Sigmoid colon (tissue), 7 donors: ENCODE results near the gene ESYT3. TPM values are rescaled to one million over a fixed set of nuclear protein-coding genes. Genes with fewer than 3 reads are reported as not detected.
"Not testable (repeated sequence)": the region's sequence is repeated elsewhere in the genome, so short reads cannot be mapped to it uniquely, and the experiment has no call there.

Experiments
- DNase-seq: peaks from one replicate; pipeline ENCODE4 v3.0.0-alpha.2; 2019
- H3K27ac ChIP-seq, 4 donors: fragments of 200-600 bp; sonication (generic); one replicate each; pipeline ENCODE4 v1.5.1; 2016 to 2019; ENCODE audit warnings: mild to moderate bottlenecking in 1 of 4
- H3K27me3 ChIP-seq, 3 donors: fragments of 200-600 bp; sonication (generic); one replicate each; pipeline ENCODE4 v1.5.1; 2019; ENCODE audit warnings: mild to moderate bottlenecking in 1 of 3
- H3K36me3 ChIP-seq, 4 donors: fragments of 200-600 bp; sonication (generic); one replicate each; pipeline ENCODE4 v1.5.1; 2016 to 2019
- H3K4me1 ChIP-seq, 4 donors: fragments of 200-600 bp; sonication (generic); one replicate each; pipeline ENCODE4 v1.5.1; 2017 to 2019
- H3K4me3 ChIP-seq, 4 donors: fragments of 200-600 bp; sonication (generic); one replicate each; pipeline ENCODE4 v1.5.1; 2017 to 2019; ENCODE audit warnings: mild to moderate bottlenecking in 2 of 4, moderate library complexity in 1 of 4
- H3K9me3 ChIP-seq, 4 donors: fragments of 200-600 bp in 3 of 4; sonication (generic) in 3 of 4; one replicate each; pipeline versions ENCODE4 v1.5.1 to v1.6.1; 2013 to 2019
- EP300 ChIP-seq, 4 donors: sonication (generic); formaldehyde crosslinking; IDR thresholded peaks; one replicate each; pipeline ENCODE4 v1.6.1; 2017; ENCODE audit warnings: antibody characterized with exemption in 4 of 4
- POLR2A ChIP-seq, 2 donors: fragments of 450-650 bp; IDR thresholded peaks; one replicate each; pipeline ENCODE4 v1.6.1; 2016; ENCODE audit warnings: antibody characterized with exemption in 2 of 2, mild to moderate bottlenecking in 2 of 2, moderate library complexity in 2 of 2
- POLR2AphosphoS5 ChIP-seq, 4 donors: sonication (generic); formaldehyde crosslinking; IDR thresholded peaks; one replicate each; pipeline ENCODE4 v1.6.1; 2017; ENCODE audit warnings: antibody characterized with exemption in 4 of 4
- WGBS, 2 donors: extraction: QIAGEN DNeasy Blood & Tissue Kit; methylation state at CpG; one replicate each; pipeline ENCODE4 v1.1.7; 2013; 5-methylcytosine and 5-hydroxymethylcytosine counted together
- intact Hi-C: fragments of 100-400 bp; cut with DNase I; formaldehyde crosslinking; loops from one replicate; pipeline ENCODE4 v1.15.1; 2023
- polyA plus RNA-seq, 3 donors: library from polyadenylated mRNA; stranded (reverse); fragments of 200-250 nt; gene quantifications; one replicate each; pipeline ENCODE4 v1.2.3, GENCODE V29; 2013
- total RNA-seq, 4 donors: library from RNA; depleted of rRNA; stranded (reverse); fragments of >200 nt; gene quantifications; one replicate each; pipeline ENCODE4 v1.1.0, GENCODE V29; 2016
- TF ChIP-seq, protein P1 (sequence below), 4 experiments: fragments of 450-650 bp in 3 of 4; fragments of 200-600 bp in 1 of 4; IDR thresholded peaks; one replicate each; pipeline ENCODE4 v1.5.1; 2016 to 2019; ENCODE audit warnings: antibody characterized with exemption in 4 of 4, mild to moderate bottlenecking in 3 of 4, moderate library complexity in 2 of 4
- donor health status: healthy with polysubstance abuse.
- donor health status: Bipolar disorder and iron deficiency.
- donor health status: healthy.

The ESYT3 gene
- total and polyA plus RNA-seq, 7 donors, result 0.23 to 19.4 (median 15.1) TPM

DNA sequence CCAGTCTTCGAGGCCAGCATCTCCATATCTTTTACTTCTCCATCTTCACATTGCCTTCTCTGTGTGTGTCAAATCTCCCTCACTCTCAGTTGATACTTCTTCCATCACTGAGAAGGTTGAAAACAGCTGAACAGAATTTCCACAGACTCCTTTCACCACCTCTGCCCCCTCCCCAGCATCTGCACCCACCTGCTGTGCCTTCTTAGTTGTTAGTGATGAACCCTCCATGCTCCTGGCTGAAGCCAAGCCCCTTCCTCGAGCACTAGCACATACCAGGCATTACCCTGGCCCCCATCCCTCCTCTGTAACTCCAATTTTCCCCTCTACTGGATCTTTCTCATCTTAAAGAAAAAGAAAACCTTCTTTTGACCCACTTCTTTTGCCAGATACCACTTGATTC, 27.8 kb upstream of the ESYT3 start:
- H3K36me3 ChIP-seq, result peaks cover 9 to 34% (median 23%) of the 10 kb centered on the region in 4 donors
- H3K4me1 ChIP-seq, result no peaks in the 10 kb centered on the region
- TF ChIP-seq POLR2A (IDR thresholded peaks at IDR 0.05), result no peak
- no peak for TF ChIP-seq EP300 (IDR thresholded peaks at IDR 0.05)
- TF ChIP-seq, protein P1, sequence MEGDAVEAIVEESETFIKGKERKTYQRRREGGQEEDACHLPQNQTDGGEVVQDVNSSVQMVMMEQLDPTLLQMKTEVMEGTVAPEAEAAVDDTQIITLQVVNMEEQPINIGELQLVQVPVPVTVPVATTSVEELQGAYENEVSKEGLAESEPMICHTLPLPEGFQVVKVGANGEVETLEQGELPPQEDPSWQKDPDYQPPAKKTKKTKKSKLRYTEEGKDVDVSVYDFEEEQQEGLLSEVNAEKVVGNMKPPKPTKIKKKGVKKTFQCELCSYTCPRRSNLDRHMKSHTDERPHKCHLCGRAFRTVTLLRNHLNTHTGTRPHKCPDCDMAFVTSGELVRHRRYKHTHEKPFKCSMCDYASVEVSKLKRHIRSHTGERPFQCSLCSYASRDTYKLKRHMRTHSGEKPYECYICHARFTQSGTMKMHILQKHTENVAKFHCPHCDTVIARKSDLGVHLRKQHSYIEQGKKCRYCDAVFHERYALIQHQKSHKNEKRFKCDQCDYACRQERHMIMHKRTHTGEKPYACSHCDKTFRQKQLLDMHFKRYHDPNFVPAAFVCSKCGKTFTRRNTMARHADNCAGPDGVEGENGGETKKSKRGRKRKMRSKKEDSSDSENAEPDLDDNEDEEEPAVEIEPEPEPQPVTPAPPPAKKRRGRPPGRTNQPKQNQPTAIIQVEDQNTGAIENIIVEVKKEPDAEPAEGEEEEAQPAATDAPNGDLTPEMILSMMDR (IDR thresholded peaks at IDR 0.05), result no peak
- no peak for TF ChIP-seq POLR2AphosphoS5 (IDR thresholded peaks at IDR 0.05)
- no peak overlapping the region for H3K27ac ChIP-seq
- intact Hi-C loops, result no loop called here
- no peak for DNase-seq
- H3K4me3 ChIP-seq, result no peak overlapping the region
- 50 to 75% methylated on average over 2 of the region's 2 CpGs for WGBS, 2 donors
- no peaks in the 10 kb centered on the region for H3K27me3 ChIP-seq
- no peaks in the 10 kb centered on the region for H3K9me3 ChIP-seq

DNA sequence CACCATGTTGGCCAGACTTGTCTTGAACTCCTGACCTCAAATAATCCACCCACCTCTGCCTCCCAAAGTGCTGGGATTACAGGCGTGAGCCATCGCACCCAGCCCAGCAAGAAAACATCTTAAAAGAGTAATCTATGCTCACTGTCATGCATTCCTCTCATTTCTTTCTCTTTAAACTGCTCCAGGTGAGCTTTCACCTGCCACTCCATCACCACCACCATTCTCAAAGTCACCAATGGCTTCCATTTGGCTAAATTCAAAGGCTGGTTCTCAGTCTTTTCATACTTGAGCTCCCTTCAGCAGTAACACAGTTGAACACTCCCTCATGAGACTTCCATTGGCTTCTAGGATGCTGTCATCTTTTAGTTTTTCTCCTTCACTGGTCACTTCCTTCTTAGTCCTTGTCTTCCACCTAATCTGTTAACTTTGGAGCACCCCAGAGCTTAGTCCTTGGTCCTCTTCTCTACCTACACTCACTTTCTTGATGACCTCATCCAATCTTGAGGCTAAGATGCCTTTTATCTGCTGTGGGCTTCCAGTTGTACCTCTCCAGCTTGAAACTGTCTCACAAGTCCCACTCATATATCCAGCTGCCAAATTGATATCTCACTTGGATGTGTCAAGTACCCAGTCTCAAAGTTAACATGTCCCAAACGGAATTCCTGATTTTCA, 27.0 kb upstream of the ESYT3 start:
- intact Hi-C loops, result no loop called here
- TF ChIP-seq POLR2AphosphoS5 (IDR thresholded peaks at IDR 0.05) (no peak), POLR2A (IDR thresholded peaks at IDR 0.05) (no peak), EP300 (IDR thresholded peaks at IDR 0.05) (no peak)
- TF ChIP-seq, protein P1 (IDR thresholded peaks at IDR 0.05), result no peak
- WGBS, 2 donors, result 84 to 88% methylated on average over 3 of the region's 3 CpGs
- no peak overlapping the region for H3K4me3 ChIP-seq
- no peaks in the 10 kb centered on the region for H3K4me1 ChIP-seq
- no peaks in the 10 kb centered on the region for H3K27me3 ChIP-seq
- H3K9me3 ChIP-seq, result no peaks in the 10 kb centered on the region
- DNase-seq, result no peak
- H3K36me3 ChIP-seq, result peaks cover 3 to 27% (median 19%) of the 10 kb centered on the region in 4 donors
- H3K27ac ChIP-seq, result no peak overlapping the region

DNA sequence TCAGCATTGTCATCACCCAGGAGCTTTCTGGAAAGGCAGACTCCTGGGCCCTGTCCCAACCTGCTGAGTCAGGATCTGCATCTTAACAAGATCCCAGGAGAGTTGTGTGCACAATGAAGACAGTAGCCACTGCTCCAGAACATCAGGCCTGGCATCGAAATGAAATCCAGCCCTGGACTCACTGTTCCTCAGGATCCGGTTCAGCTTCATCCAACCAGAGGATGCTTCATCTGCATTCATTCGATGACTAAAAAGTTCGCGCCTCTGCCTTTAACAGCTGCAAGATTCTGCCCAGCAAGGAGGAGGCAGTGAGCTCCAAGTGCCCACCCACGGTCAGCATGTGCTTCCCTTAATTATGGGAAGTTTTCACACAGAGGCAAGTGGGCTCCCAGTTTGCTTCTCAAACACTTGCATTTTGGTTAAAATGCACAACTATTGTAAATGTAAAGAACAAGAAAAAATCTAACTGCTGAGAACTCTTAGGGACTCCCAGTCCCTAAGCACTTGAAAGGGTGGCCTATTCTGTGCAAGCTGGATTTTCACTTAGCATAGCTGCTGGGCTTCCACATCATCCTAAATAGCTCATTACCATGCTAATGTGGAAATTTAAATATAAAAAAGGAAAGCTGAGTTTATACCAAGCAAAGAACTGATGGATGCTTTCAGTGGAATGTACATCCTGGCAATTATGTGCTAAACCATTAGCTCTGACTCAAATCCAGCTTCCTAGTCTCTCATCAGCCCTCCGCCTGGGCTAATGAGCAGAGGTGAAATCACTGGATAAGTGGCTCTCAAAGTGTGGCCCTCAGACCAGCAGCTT, 25.5 kb upstream of the ESYT3 start:
- no peak for DNase-seq
- WGBS, 2 donors, result 67 to 77% methylated on average over 7 of the region's 7 CpGs
- intact Hi-C loops, result no loop called here

DNA sequence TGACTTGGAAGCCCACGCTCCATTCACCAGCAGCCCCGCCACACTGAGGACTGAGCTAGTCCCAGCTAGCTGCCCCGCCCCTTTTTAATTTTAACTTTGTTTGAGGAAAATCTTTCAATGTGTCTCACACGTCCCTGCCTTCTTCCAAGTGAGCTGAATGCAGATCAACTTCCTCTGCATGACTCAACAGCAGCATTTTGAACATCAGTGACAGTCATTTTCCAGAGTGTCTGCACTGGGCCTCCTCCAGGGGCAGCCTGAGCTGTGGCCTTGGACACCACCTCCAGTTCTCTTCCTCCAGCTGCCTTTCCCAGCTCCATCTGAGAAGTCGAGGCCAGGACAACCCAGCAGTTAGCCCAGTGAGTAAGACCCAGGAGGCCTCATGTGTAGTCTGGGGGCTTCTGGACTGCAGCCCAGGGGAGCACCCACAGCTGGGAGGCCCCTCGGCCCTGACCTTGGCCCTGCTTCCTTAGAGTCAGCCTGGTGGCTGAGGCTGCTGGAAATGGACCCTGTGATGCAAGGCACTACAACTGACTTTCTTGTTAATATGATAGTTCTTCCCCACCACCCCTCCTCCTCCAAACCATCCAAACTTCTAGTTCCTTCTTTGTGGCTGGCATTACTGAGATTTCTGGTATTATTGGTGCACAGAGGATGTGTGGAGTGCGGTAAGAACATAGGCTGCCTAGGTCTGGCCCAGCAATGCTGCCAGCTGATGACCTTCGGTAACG, 21.4 kb upstream of the ESYT3 start:
- Histone ChIP-seq H3K9me3 (no peaks in the 10 kb centered on the region), H3K4me1 (peaks cover 0 to 6% (median 4%) of the 10 kb centered on the region in 4 donors), H3K27ac (no peak overlapping the region), H3K4me3 (no peak overlapping the region), H3K36me3 (no peaks in the 10 kb centered on the region), H3K27me3 (no peaks in the 10 kb centered on the region)
- intact Hi-C loops, result loop anchor here (10.0 kb wide), 1 partner anchor 422 kb away; the partner anchor contains the start of gene PIK3CB
- DNase-seq, result no peak
- WGBS, 2 donors, result 63 to 70% methylated on average over 9 of the region's 9 CpGs
- TF ChIP-seq EP300 (IDR thresholded peaks at IDR 0.05) (no peak), POLR2A (IDR thresholded peaks at IDR 0.05) (no peak), POLR2AphosphoS5 (IDR thresholded peaks at IDR 0.05) (no peak)
- TF ChIP-seq, protein P1 (IDR thresholded peaks at IDR 0.05), result no peak

More for the DNA sequence above, 25.5 kb upstream of the ESYT3 start:
- H3K9me3 ChIP-seq, result no peaks in the 10 kb centered on the region
- TF ChIP-seq, protein P1 (IDR thresholded peaks at IDR 0.05), result no peak
- TF ChIP-seq POLR2AphosphoS5 (IDR thresholded peaks at IDR 0.05) (no peak), POLR2A (IDR thresholded peaks at IDR 0.05) (no peak), EP300 (IDR thresholded peaks at IDR 0.05) (no peak)
- no peaks in the 10 kb centered on the region for H3K4me1 ChIP-seq
- no peak overlapping the region for H3K27ac ChIP-seq
- peaks cover 3 to 12% (median 7%) of the 10 kb centered on the region in 4 donors for H3K36me3 ChIP-seq
- H3K27me3 ChIP-seq, result no peaks in the 10 kb centered on the region
- H3K4me3 ChIP-seq, result no peak overlapping the region

DNA sequence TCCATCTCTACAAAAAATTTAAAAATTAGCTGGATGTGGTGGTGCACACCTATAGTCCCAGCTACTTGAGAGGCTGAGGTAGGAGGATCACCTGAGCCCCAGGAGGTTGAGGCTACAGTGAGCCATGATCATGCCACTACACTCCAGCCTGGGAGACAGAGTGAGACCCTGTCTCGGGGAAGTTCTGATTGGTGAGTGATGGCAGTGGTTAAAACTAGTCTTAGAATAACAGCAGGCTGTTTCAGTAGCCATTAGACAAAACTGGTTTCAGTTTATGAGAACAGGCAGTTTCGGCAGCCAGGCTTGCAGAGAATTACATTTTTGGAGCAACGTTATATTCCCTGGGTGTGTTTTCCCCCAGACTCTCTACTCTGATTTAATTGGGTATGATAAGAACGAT, 18.2 kb upstream of the ESYT3 start:
- H3K36me3 ChIP-seq, H3K4me1 ChIP-seq, H3K27me3 ChIP-seq, H3K27ac ChIP-seq, DNase-seq, H3K9me3 ChIP-seq, H3K4me3 ChIP-seq: not testable (repeated sequence)
- WGBS, 2 donors, result 47 to 81% methylated on average over 4 of the region's 4 CpGs
- intact Hi-C loops, result loop anchor here (2.0 to 10.0 kb wide), 3 partner anchors 91 to 419 kb away; partner anchors contain the start of genes CEP70 and PIK3CB
